Bronchial epithelial cell (primary cell): ENCODE measurements around the gene LRRN4. TPM values are rescaled to one million over a fixed set of nuclear protein-coding genes. Genes with fewer than 3 reads are reported as not detected.

Experiments used
- DNase-seq: peaks from one replicate; pipeline ENCODE4 v3.0.0-alpha.2; 2010; ENCODE audit warnings: low read depth
- FAIRE-seq: peaks from 2 replicates; lab custom pipeline; 2011; peaks lifted over from hg19 to GRCh38; lab: Jason Lieb, UNC
- H3K27me3 ChIP-seq: 2 replicates; pipeline ENCODE4 v1.5.1; 2011; ENCODE audit warnings: low read length; ENCODE audit not compliant: control insufficient read depth, insufficient read depth
- H3K36me3 ChIP-seq: 2 replicates; pipeline ENCODE4 v1.5.1; 2011; ENCODE audit warnings: low read length; ENCODE audit not compliant: control insufficient read depth, insufficient read depth
- H3K4me3 ChIP-seq: 2 replicates; pipeline ENCODE4 v1.5.1; 2011; ENCODE audit warnings: mild to moderate bottlenecking, low read depth, low read length, control low read depth
- CTCF ChIP-seq: IDR thresholded peaks from 2 replicates; pipeline ENCODE4 v1.5.1; 2011; ENCODE audit warnings: mild to moderate bottlenecking, moderate library complexity, low read length, control low read depth, inconsistent platforms; ENCODE audit not compliant: insufficient read depth, severe bottlenecking
- total RNA-seq: library from RNA; depleted of rRNA; stranded (reverse); fragments of >200 nt; gene quantifications from 2 replicates; pipeline ENCODE4 v1.2.1, GENCODE V29; 2014

The LRRN4 gene
- total RNA-seq, 1 donor from 2014 or later, result not detected

GRCh38 chr20:6041808-6042265, 12.0 kb downstream of the LRRN4 start:
- TF ChIP-seq CTCF, result no peak
- Histone ChIP-seq H3K36me3 (peaks cover 7% of the 10 kb centered on the region), H3K27me3 (no peaks in the 10 kb centered on the region), H3K4me3 (no peak overlapping the region)
- no peak for FAIRE-seq
- no peak for DNase-seq

GRCh38 chr20:6040958-6041807, 12.7 kb downstream of the LRRN4 start:
- H3K27me3 ChIP-seq, result no peaks in the 10 kb centered on the region
- H3K4me3 ChIP-seq, result no peak overlapping the region
- TF ChIP-seq CTCF, result no peak
- DNase-seq (no peak), FAIRE-seq (no peak)
- H3K36me3 ChIP-seq, result peaks cover 9% of the 10 kb centered on the region

GRCh38 chr20:6040540-6040939, 13.3 kb downstream of the LRRN4 start:
- DNase-seq, result no peak
- no peak for TF ChIP-seq CTCF
- H3K27me3 ChIP-seq, result no peaks in the 10 kb centered on the region
- no peak overlapping the region for H3K4me3 ChIP-seq
- H3K36me3 ChIP-seq, result peaks cover 9% of the 10 kb centered on the region
- FAIRE-seq, result peak; percentile 64

GRCh38 chr20:6039766-6040165, 14.1 kb downstream of the LRRN4 start:
- FAIRE-seq, result no peak
- TF ChIP-seq CTCF, result no peak
- H3K36me3 ChIP-seq, result peaks cover 9% of the 10 kb centered on the region
- no peak for DNase-seq
- no peaks in the 10 kb centered on the region for H3K27me3 ChIP-seq
- no peak overlapping the region for H3K4me3 ChIP-seq

- peaks cover 14% of the 10 kb centered on the region for H3K36me3 ChIP-seq
- FAIRE-seq, result no peak
- no peak overlapping the region for H3K4me3 ChIP-seq
- H3K27me3 ChIP-seq, result no peaks in the 10 kb centered on the region
- no peak for TF ChIP-seq CTCF
- DNase-seq, result no peak
These were observed 15.6 kb downstream of the LRRN4 start for GRCh38 chr20:6038256-6038655.
